ENCODE measurements around the gene IMMP2L.

The IMMP2L gene

GRCh38 chr7:111212857-111213523, 349.3 kb downstream of the IMMP2L start:
- Histone ChIP-seq H3K4me1 (ENCODE audit: control insufficient read depth, insufficient read depth, low read length) (no peaks in the 10 kb centered on the region), H3K27me3 (ENCODE audit: control insufficient read depth, insufficient read depth, low read length) (no peaks in the 10 kb centered on the region), H3K9me3 (ENCODE audit: control insufficient read depth, insufficient read depth, low read length) (no peaks in the 10 kb centered on the region), H3K36me3 (ENCODE audit: control insufficient read depth, insufficient read depth, low read length) (no peaks in the 10 kb centered on the region), H3K4me3 (ENCODE audit: low read depth, low read length) (no peak overlapping the region), H3K9ac (ENCODE audit: low read depth, low read length) (no peak overlapping the region)

- Histone ChIP-seq H3K27me3 (ENCODE audit: control insufficient read depth, insufficient read depth, low read length) (no peaks in the 10 kb centered on the region), H3K4me1 (ENCODE audit: control insufficient read depth, insufficient read depth, low read length) (no peaks in the 10 kb centered on the region), H3K36me3 (ENCODE audit: control insufficient read depth, insufficient read depth, low read length) (no peaks in the 10 kb centered on the region), H3K9me3 (ENCODE audit: control insufficient read depth, insufficient read depth, low read length) (no peaks in the 10 kb centered on the region), H3K4me3 (ENCODE audit: low read depth, low read length) (no peak overlapping the region), H3K9ac (ENCODE audit: low read depth, low read length) (no peak overlapping the region)
Measured at GRCh38 chr7:111210996-111211395, 351.3 kb downstream of the IMMP2L start.

GRCh38 chr7:111210043-111210442, 352.2 kb downstream of the IMMP2L start:
- no peak overlapping the region for H3K4me3 ChIP-seq (ENCODE audit: low read depth, low read length)
- no peaks in the 10 kb centered on the region for H3K9me3 ChIP-seq (ENCODE audit: control insufficient read depth, insufficient read depth, low read length)
- H3K4me1 ChIP-seq (ENCODE audit: control insufficient read depth, insufficient read depth, low read length) = no peaks in the 10 kb centered on the region
- H3K27me3 ChIP-seq (ENCODE audit: control insufficient read depth, insufficient read depth, low read length) = no peaks in the 10 kb centered on the region
- H3K36me3 ChIP-seq (ENCODE audit: control insufficient read depth, insufficient read depth, low read length) = no peaks in the 10 kb centered on the region
- no peak overlapping the region for H3K9ac ChIP-seq (ENCODE audit: low read depth, low read length)

- H3K9ac ChIP-seq (ENCODE audit: low read depth, low read length) = no peak overlapping the region
- H3K4me1 ChIP-seq (ENCODE audit: control insufficient read depth, insufficient read depth, low read length) = no peaks in the 10 kb centered on the region
Measured at GRCh38 chr7:111205251-111205650, 357.0 kb downstream of the IMMP2L start.

GRCh38 chr7:111202321-111202720, 360.0 kb downstream of the IMMP2L start:
- H3K4me3 ChIP-seq (ENCODE audit: low read depth, low read length) = no peak overlapping the region
- H3K27me3 ChIP-seq (ENCODE audit: control insufficient read depth, insufficient read depth, low read length) = no peaks in the 10 kb centered on the region
- H3K9ac ChIP-seq (ENCODE audit: low read depth, low read length) = no peak overlapping the region
- H3K36me3 ChIP-seq (ENCODE audit: control insufficient read depth, insufficient read depth, low read length) = no peaks in the 10 kb centered on the region
- H3K4me1 ChIP-seq (ENCODE audit: control insufficient read depth, insufficient read depth, low read length) = no peaks in the 10 kb centered on the region
- no peaks in the 10 kb centered on the region for H3K9me3 ChIP-seq (ENCODE audit: control insufficient read depth, insufficient read depth, low read length)

More at GRCh38 chr7:111205251-111205650, 357.0 kb downstream of the IMMP2L start:
- no peaks in the 10 kb centered on the region for H3K36me3 ChIP-seq (ENCODE audit: control insufficient read depth, insufficient read depth, low read length)
- no peaks in the 10 kb centered on the region for H3K9me3 ChIP-seq (ENCODE audit: control insufficient read depth, insufficient read depth, low read length)
- H3K4me3 ChIP-seq (ENCODE audit: low read depth, low read length) = no peak overlapping the region
- no peaks in the 10 kb centered on the region for H3K27me3 ChIP-seq (ENCODE audit: control insufficient read depth, insufficient read depth, low read length)

- H3K36me3 ChIP-seq (ENCODE audit: control insufficient read depth, insufficient read depth, low read length) = no peaks in the 10 kb centered on the region
- no peaks in the 10 kb centered on the region for H3K9me3 ChIP-seq (ENCODE audit: control insufficient read depth, insufficient read depth, low read length)
- no peaks in the 10 kb centered on the region for H3K27me3 ChIP-seq (ENCODE audit: control insufficient read depth, insufficient read depth, low read length)
- no peaks in the 10 kb centered on the region for H3K4me1 ChIP-seq (ENCODE audit: control insufficient read depth, insufficient read depth, low read length)
- H3K9ac ChIP-seq (ENCODE audit: low read depth, low read length) = no peak overlapping the region
- H3K4me3 ChIP-seq (ENCODE audit: low read depth, low read length) = no peak overlapping the region
Measured at GRCh38 chr7:111199643-111200042, 362.6 kb downstream of the IMMP2L start.

GRCh38 chr7:111198255-111198654, 364.0 kb downstream of the IMMP2L start:
- Histone ChIP-seq H3K9ac (ENCODE audit: low read depth, low read length) (no peak overlapping the region), H3K9me3 (ENCODE audit: control insufficient read depth, insufficient read depth, low read length) (no peaks in the 10 kb centered on the region), H3K36me3 (ENCODE audit: control insufficient read depth, insufficient read depth, low read length) (no peaks in the 10 kb centered on the region), H3K4me3 (ENCODE audit: low read depth, low read length) (no peak overlapping the region), H3K4me1 (ENCODE audit: control insufficient read depth, insufficient read depth, low read length) (no peaks in the 10 kb centered on the region), H3K27me3 (ENCODE audit: control insufficient read depth, insufficient read depth, low read length) (no peaks in the 10 kb centered on the region)

- no peaks in the 10 kb centered on the region for H3K36me3 ChIP-seq (ENCODE audit: control insufficient read depth, insufficient read depth, low read length)
- no peaks in the 10 kb centered on the region for H3K27me3 ChIP-seq (ENCODE audit: control insufficient read depth, insufficient read depth, low read length)
- no peak overlapping the region for H3K4me3 ChIP-seq (ENCODE audit: low read depth, low read length)
- no peak overlapping the region for H3K9ac ChIP-seq (ENCODE audit: low read depth, low read length)
- H3K9me3 ChIP-seq (ENCODE audit: control insufficient read depth, insufficient read depth, low read length) = no peaks in the 10 kb centered on the region
- H3K4me1 ChIP-seq (ENCODE audit: control insufficient read depth, insufficient read depth, low read length) = no peaks in the 10 kb centered on the region
Measured at GRCh38 chr7:111196655-111197054, 365.6 kb downstream of the IMMP2L start.

- Histone ChIP-seq H3K4me1 (ENCODE audit: control insufficient read depth, insufficient read depth, low read length) (no peaks in the 10 kb centered on the region), H3K36me3 (ENCODE audit: control insufficient read depth, insufficient read depth, low read length) (no peaks in the 10 kb centered on the region), H3K9me3 (ENCODE audit: control insufficient read depth, insufficient read depth, low read length) (no peaks in the 10 kb centered on the region), H3K27me3 (ENCODE audit: control insufficient read depth, insufficient read depth, low read length) (no peaks in the 10 kb centered on the region), H3K4me3 (ENCODE audit: low read depth, low read length) (no peak overlapping the region), H3K9ac (ENCODE audit: low read depth, low read length) (no peak overlapping the region)
Measured at GRCh38 chr7:111192614-111193413, 369.5 kb downstream of the IMMP2L start.

GRCh38 chr7:111190804-111191203, 371.5 kb downstream of the IMMP2L start:
- Histone ChIP-seq H3K9me3 (ENCODE audit: control insufficient read depth, insufficient read depth, low read length) (no peaks in the 10 kb centered on the region), H3K36me3 (ENCODE audit: control insufficient read depth, insufficient read depth, low read length) (no peaks in the 10 kb centered on the region), H3K27me3 (ENCODE audit: control insufficient read depth, insufficient read depth, low read length) (no peaks in the 10 kb centered on the region), H3K9ac (ENCODE audit: low read depth, low read length) (no peak overlapping the region), H3K4me3 (ENCODE audit: low read depth, low read length) (no peak overlapping the region), H3K4me1 (ENCODE audit: control insufficient read depth, insufficient read depth, low read length) (no peaks in the 10 kb centered on the region)

- Histone ChIP-seq H3K9ac (ENCODE audit: low read depth, low read length) (no peak overlapping the region), H3K9me3 (ENCODE audit: control insufficient read depth, insufficient read depth, low read length) (no peaks in the 10 kb centered on the region), H3K36me3 (ENCODE audit: control insufficient read depth, insufficient read depth, low read length) (no peaks in the 10 kb centered on the region), H3K4me3 (ENCODE audit: low read depth, low read length) (no peak overlapping the region), H3K27me3 (ENCODE audit: control insufficient read depth, insufficient read depth, low read length) (no peaks in the 10 kb centered on the region), H3K4me1 (ENCODE audit: control insufficient read depth, insufficient read depth, low read length) (no peaks in the 10 kb centered on the region)
Measured at GRCh38 chr7:111184987-111185386, 377.3 kb downstream of the IMMP2L start.

GRCh38 chr7:111183321-111183720, 379.0 kb downstream of the IMMP2L start:
- Histone ChIP-seq H3K36me3 (ENCODE audit: control insufficient read depth, insufficient read depth, low read length) (no peaks in the 10 kb centered on the region), H3K9ac (ENCODE audit: low read depth, low read length) (no peak overlapping the region), H3K4me1 (ENCODE audit: control insufficient read depth, insufficient read depth, low read length) (no peaks in the 10 kb centered on the region)

More at GRCh38 chr7:111183321-111183720, 379.0 kb downstream of the IMMP2L start:
- no peak overlapping the region for H3K4me3 ChIP-seq (ENCODE audit: low read depth, low read length)
- no peaks in the 10 kb centered on the region for H3K9me3 ChIP-seq (ENCODE audit: control insufficient read depth, insufficient read depth, low read length)
- no peaks in the 10 kb centered on the region for H3K27me3 ChIP-seq (ENCODE audit: control insufficient read depth, insufficient read depth, low read length)
